IPS DF 6.9 (cell line): ENCODE measurements around the gene GAS7.

ENCODE experiments used
- DNase-seq: peaks from one replicate; pipeline ENCODE4 v3.0.0-alpha.2; 2013; ENCODE audit warnings: low read depth, low spot score
- H3K27ac ChIP-seq: one replicate; pipeline ENCODE4 v1.5.1; 2013; ENCODE audit warnings: low read length, control low read depth
- H3K27me3 ChIP-seq: 2 replicates; pipeline ENCODE4 v1.6.1; 2013; ENCODE audit warnings: mild to moderate bottlenecking, low read length; ENCODE audit not compliant: control insufficient read depth, insufficient read depth
- H3K36me3 ChIP-seq: 2 replicates; pipeline ENCODE4 v1.6.1; 2013; ENCODE audit warnings: low read length; ENCODE audit not compliant: control insufficient read depth, insufficient read depth
- H3K4me1 ChIP-seq: 2 replicates; pipeline ENCODE4 v1.6.1; 2013; ENCODE audit warnings: low read length; ENCODE audit not compliant: control insufficient read depth, insufficient read depth
- H3K4me3 ChIP-seq: 2 replicates; pipeline ENCODE4 v1.5.1; 2013; ENCODE audit warnings: mild to moderate bottlenecking, low read length
- H3K9me3 ChIP-seq: 2 replicates; pipeline ENCODE4 v1.6.1; 2013; ENCODE audit warnings: low read length, inconsistent platforms; ENCODE audit not compliant: control insufficient read depth, insufficient read depth
- WGBS: extraction: QIAGEN DNeasy Blood & Tissue Kit; methylation state at CpG from one replicate; pipeline ENCODE4 v1.1.7; 2013; ENCODE audit warnings: mixed read lengths, missing lambda C conversion rate; ENCODE audit not compliant: insufficient read length, insufficient coverage; 5-methylcytosine and 5-hydroxymethylcytosine counted together

Gene GAS7

GRCh38 chr17:9969301-9969935, 229.0 kb downstream of the GAS7 start:
- WGBS: 100% methylated on average over 1 of the region's 13 CpGs
- H3K4me1 ChIP-seq: no peaks in the 10 kb centered on the region

GRCh38 chr17:9968881-9969280, 229.5 kb downstream of the GAS7 start:
- DNase-seq: no peak
- WGBS: no CpG with 5 or more reads among the region's 5 CpGs
- no peaks in the 10 kb centered on the region for H3K9me3 ChIP-seq
- H3K27me3 ChIP-seq: no peaks in the 10 kb centered on the region
- H3K4me3 ChIP-seq: no peak overlapping the region
- H3K4me1 ChIP-seq: no peaks in the 10 kb centered on the region
- H3K36me3 ChIP-seq: no peaks in the 10 kb centered on the region
- H3K27ac ChIP-seq: no peak overlapping the region

More at GRCh38 chr17:9969301-9969935, 229.0 kb downstream of the GAS7 start:
- no peak overlapping the region for H3K4me3 ChIP-seq
- no peaks in the 10 kb centered on the region for H3K9me3 ChIP-seq
- no peak overlapping the region for H3K27ac ChIP-seq
- H3K27me3 ChIP-seq: no peaks in the 10 kb centered on the region
- no peak for DNase-seq
- no peaks in the 10 kb centered on the region for H3K36me3 ChIP-seq

GRCh38 chr17:9968008-9968407, 230.4 kb downstream of the GAS7 start:
- Histone ChIP-seq H3K9me3 (no peaks in the 10 kb centered on the region), H3K4me1 (no peaks in the 10 kb centered on the region), H3K27me3 (no peaks in the 10 kb centered on the region), H3K4me3 (no peak overlapping the region), H3K36me3 (no peaks in the 10 kb centered on the region), H3K27ac (no peak overlapping the region)
- DNase-seq: no peak
- WGBS: no CpG with 5 or more reads among the region's 5 CpGs

- peak; percentile 37 for DNase-seq
- H3K36me3 ChIP-seq: no peaks in the 10 kb centered on the region
- H3K27me3 ChIP-seq: no peaks in the 10 kb centered on the region
- no peak overlapping the region for H3K27ac ChIP-seq
- H3K9me3 ChIP-seq: no peaks in the 10 kb centered on the region
- peaks cover 7% of the 10 kb centered on the region for H3K4me1 ChIP-seq
- no peak overlapping the region for H3K4me3 ChIP-seq
- no CpG with 5 or more reads among the region's 22 CpGs for WGBS
Measured at GRCh38 chr17:9959377-9959981, 238.9 kb downstream of the GAS7 start.

GRCh38 chr17:9958586-9959281, 239.7 kb downstream of the GAS7 start:
- Histone ChIP-seq H3K4me3 (no peak overlapping the region), H3K9me3 (no peaks in the 10 kb centered on the region), H3K4me1 (peaks cover 7% of the 10 kb centered on the region), H3K27ac (no peak overlapping the region), H3K27me3 (no peaks in the 10 kb centered on the region), H3K36me3 (no peaks in the 10 kb centered on the region)
- DNase-seq: no peak
- no CpG with 5 or more reads among the region's 19 CpGs for WGBS

GRCh38 chr17:9957244-9957643, 241.2 kb downstream of the GAS7 start:
- no peak for DNase-seq
- no peak overlapping the region for H3K27ac ChIP-seq
- no peaks in the 10 kb centered on the region for H3K27me3 ChIP-seq
- H3K4me3 ChIP-seq: no peak overlapping the region
- no peaks in the 10 kb centered on the region for H3K36me3 ChIP-seq
- no CpG with 5 or more reads among the region's 8 CpGs for WGBS
- no peaks in the 10 kb centered on the region for H3K9me3 ChIP-seq
- H3K4me1 ChIP-seq: peaks cover 7% of the 10 kb centered on the region

GRCh38 chr17:9956474-9957131, 241.8 kb downstream of the GAS7 start:
- no peaks in the 10 kb centered on the region for H3K9me3 ChIP-seq
- H3K36me3 ChIP-seq: no peaks in the 10 kb centered on the region
- H3K27ac ChIP-seq: no peak overlapping the region
- no peak for DNase-seq
- peaks cover 7% of the 10 kb centered on the region for H3K4me1 ChIP-seq
- H3K4me3 ChIP-seq: no peak overlapping the region
- no peaks in the 10 kb centered on the region for H3K27me3 ChIP-seq
- WGBS: no CpG with 5 or more reads among the region's 14 CpGs

- Histone ChIP-seq H3K4me1 (peaks cover 4% of the 10 kb centered on the region), H3K4me3 (no peak overlapping the region), H3K9me3 (no peaks in the 10 kb centered on the region), H3K27ac (no peak overlapping the region), H3K36me3 (no peaks in the 10 kb centered on the region), H3K27me3 (no peaks in the 10 kb centered on the region)
- no CpG with 5 or more reads among the region's 10 CpGs for WGBS
- no peak for DNase-seq
Measured at GRCh38 chr17:9953492-9953891, 244.9 kb downstream of the GAS7 start.

- no peaks in the 10 kb centered on the region for H3K9me3 ChIP-seq
- DNase-seq: no peak
- WGBS: no CpG with 5 or more reads among the region's 5 CpGs
- no peak overlapping the region for H3K27ac ChIP-seq
- H3K27me3 ChIP-seq: no peaks in the 10 kb centered on the region
- no peak overlapping the region for H3K4me3 ChIP-seq
- no peaks in the 10 kb centered on the region for H3K4me1 ChIP-seq
- no peaks in the 10 kb centered on the region for H3K36me3 ChIP-seq
Measured at GRCh38 chr17:9951803-9952202, 246.6 kb downstream of the GAS7 start.

GRCh38 chr17:9948928-9949327, 249.5 kb downstream of the GAS7 start:
- H3K36me3 ChIP-seq: no peaks in the 10 kb centered on the region
- H3K4me1 ChIP-seq: no peaks in the 10 kb centered on the region
- no peak for DNase-seq
- H3K27ac ChIP-seq: no peak overlapping the region
- no peaks in the 10 kb centered on the region for H3K9me3 ChIP-seq
- no peak overlapping the region for H3K4me3 ChIP-seq
- no CpG with 5 or more reads among the region's 10 CpGs for WGBS
- no peaks in the 10 kb centered on the region for H3K27me3 ChIP-seq
